Heart right ventricle (tissue), 16 donors: ENCODE results near the gene ARPC4. TPM values are rescaled to one million over a fixed set of nuclear protein-coding genes. Genes with fewer than 3 reads are reported as not detected.

ENCODE experiments used
- ATAC-seq, 8 donors: fragments of 200-7000 bp; cut with Tn5 transposase; one replicate each; pipeline ENCODE4 v1.9.1; 2020; ENCODE audit warnings: mild to moderate bottlenecking in 8 of 8, moderate library complexity in 8 of 8, moderate number of reproducible peaks in 1 of 8
- DNase-seq, 2 donors: peaks; one replicate each; pipeline ENCODE4 v3.0.0-alpha.2; 2020
- H3K27ac ChIP-seq, 10 donors: fragments of 200-600 bp; sonication (generic) in 2 of 10; one replicate each; pipeline versions ENCODE4 v1.5.0 to v1.8.0; 2020 to 2022; ENCODE audit warnings: mild to moderate bottlenecking in 3 of 10
- H3K27me3 ChIP-seq, 7 donors: fragments of 200-600 bp; one replicate each; pipeline ENCODE4 v1.8.0; 2021 to 2022; ENCODE audit warnings: mild to moderate bottlenecking in 2 of 7
- H3K36me3 ChIP-seq, 9 donors: fragments of 200-600 bp; sonication (generic) in 1 of 9; one replicate each; pipeline versions ENCODE4 v1.5.0 to v1.8.0; 2020 to 2022; ENCODE audit warnings: mild to moderate bottlenecking in 2 of 9
- H3K4me1 ChIP-seq, 9 donors: fragments of 200-600 bp; sonication (generic) in 1 of 9; one replicate each; pipeline versions ENCODE4 v1.5.0 to v1.8.0; 2020 to 2022; ENCODE audit warnings: mild to moderate bottlenecking in 4 of 9
- H3K4me3 ChIP-seq, 10 donors: fragments of 200-600 bp; sonication (generic) in 2 of 10; one replicate each; pipeline versions ENCODE4 v1.5.0 to v1.8.0; 2020 to 2022; ENCODE audit warnings: mild to moderate bottlenecking in 7 of 10, moderate library complexity in 2 of 10
- H3K9me3 ChIP-seq, 11 donors: fragments of 200-600 bp in 10 of 11; sonication (generic) in 2 of 11; one replicate each; pipeline versions ENCODE4 v1.5.0 to v1.8.0; 2013 to 2022; ENCODE audit warnings: mild to moderate bottlenecking in 2 of 11, control low read depth in 1 of 11, moderate library complexity in 1 of 11
- WGBS, 2 donors: extraction: QIAGEN DNeasy Blood & Tissue Kit; methylation state at CpG; one replicate each; pipeline ENCODE4 v1.1.7; 2013; ENCODE audit warnings: inconsistent platforms in 1 of 2; 5-methylcytosine and 5-hydroxymethylcytosine counted together
- intact Hi-C, 10 donors: fragments of 100-400 bp; cut with DNase I; formaldehyde crosslinking; loops; one replicate each; pipeline versions ENCODE4 v1.11.1 to v1.14.2; 2022
- polyA plus RNA-seq, 2 donors: library from polyadenylated mRNA; stranded (reverse); fragments of 200-250 nt; gene quantifications; one replicate each; pipeline ENCODE4 v1.2.3, GENCODE V29; 2013
- total RNA-seq, 10 donors: library from RNA; stranded (reverse); fragmentation: NEBNext Ultra II Directional in 3 of 10; extraction: Animal tissue kit (Norgen Biotek cat#: 25700) in 3 of 10; gene quantifications; one replicate each; pipeline versions ENCODE4 v1.2.1 to v1.2.4, GENCODE V29; 2021 to 2023
- TF ChIP-seq, protein P1 (sequence below), 9 donors: fragments of 200-600 bp; sonication (generic) in 2 of 9; IDR thresholded peaks; one replicate each; pipeline versions ENCODE4 v1.5.0 to v1.8.0; 2021 to 2022; ENCODE audit warnings: antibody characterized with exemption in 9 of 9, mild to moderate bottlenecking in 5 of 9, moderate library complexity in 1 of 9
- donor health status: Arrhythmogenic right ventricular cardiomyopathy.
- donor health status: ischemic (EF 13 %, LVEDD 7.1; RV severe dilation, severe dysfunction).
- donor health status: healthy with polysubstance abuse.
- donor health status: DM: no; HTN: yes; CAD: no.
- donor health status: DM: no; HTN: no; CAD: no.
- donor health status: ischemic (EF 25% LVEDD 6.9; RV normal size, moderate dysfunction).
- donor health status: ischemic (EF 25% LVEDD 5.7; RV mildly dilated, moderate dysfunction).
- donor health status: healthy.
- donor health status: DM: yes; HTN: yes; CAD: no.
- donor health status: Ischemic cardiomyopathy.
- donor health status: ischemic (EF 35%, LVEDD 5.7; RV mildly dilated, moderate dysfunction).
- donor health status: nonischemic (EF 11% LVEDD 7.7; RV severe dilation, severe dysfunction).
- donor health status: DM: yes; HTN: yes; CAD: no.
- donor health status: PGD.
- donor health status: ischemic (EF 29% LVEDD 5.4; RV normal size, mild dysfunction).
- donor health status: nonischemic (EF 23%, LVEDD 6.1; RV moderate dilation, normal function).

The ARPC4 gene
- total and polyA plus RNA-seq, 12 donors, result 27.9 to 111 (median 55.0) TPM

- Histone ChIP-seq H3K27ac (peak overlapping the region in 1 of 10 donors; percentile 90), H3K36me3 (peaks cover 0 to 71% (median 34%) of the 10 kb centered on the region in 9 donors), H3K4me3 (no peak overlapping the region), H3K4me1 (peaks cover 0 to 67% (median 0%) of the 10 kb centered on the region in 9 donors), H3K9me3 (no peaks in the 10 kb centered on the region), H3K27me3 (no peaks in the 10 kb centered on the region)
- 86 to 91% methylated on average over 1 of the region's 1 CpG for WGBS, 2 donors
- ATAC-seq (no peak), DNase-seq (no peak)
- TF ChIP-seq, protein P1, sequence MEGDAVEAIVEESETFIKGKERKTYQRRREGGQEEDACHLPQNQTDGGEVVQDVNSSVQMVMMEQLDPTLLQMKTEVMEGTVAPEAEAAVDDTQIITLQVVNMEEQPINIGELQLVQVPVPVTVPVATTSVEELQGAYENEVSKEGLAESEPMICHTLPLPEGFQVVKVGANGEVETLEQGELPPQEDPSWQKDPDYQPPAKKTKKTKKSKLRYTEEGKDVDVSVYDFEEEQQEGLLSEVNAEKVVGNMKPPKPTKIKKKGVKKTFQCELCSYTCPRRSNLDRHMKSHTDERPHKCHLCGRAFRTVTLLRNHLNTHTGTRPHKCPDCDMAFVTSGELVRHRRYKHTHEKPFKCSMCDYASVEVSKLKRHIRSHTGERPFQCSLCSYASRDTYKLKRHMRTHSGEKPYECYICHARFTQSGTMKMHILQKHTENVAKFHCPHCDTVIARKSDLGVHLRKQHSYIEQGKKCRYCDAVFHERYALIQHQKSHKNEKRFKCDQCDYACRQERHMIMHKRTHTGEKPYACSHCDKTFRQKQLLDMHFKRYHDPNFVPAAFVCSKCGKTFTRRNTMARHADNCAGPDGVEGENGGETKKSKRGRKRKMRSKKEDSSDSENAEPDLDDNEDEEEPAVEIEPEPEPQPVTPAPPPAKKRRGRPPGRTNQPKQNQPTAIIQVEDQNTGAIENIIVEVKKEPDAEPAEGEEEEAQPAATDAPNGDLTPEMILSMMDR (IDR thresholded peaks at IDR 0.05), result no peak
- intact Hi-C loops, result no loop called here
Measured at GRCh38 chr3:9781551-9781950, 11.3 kb upstream of the ARPC4 start.

DNA sequence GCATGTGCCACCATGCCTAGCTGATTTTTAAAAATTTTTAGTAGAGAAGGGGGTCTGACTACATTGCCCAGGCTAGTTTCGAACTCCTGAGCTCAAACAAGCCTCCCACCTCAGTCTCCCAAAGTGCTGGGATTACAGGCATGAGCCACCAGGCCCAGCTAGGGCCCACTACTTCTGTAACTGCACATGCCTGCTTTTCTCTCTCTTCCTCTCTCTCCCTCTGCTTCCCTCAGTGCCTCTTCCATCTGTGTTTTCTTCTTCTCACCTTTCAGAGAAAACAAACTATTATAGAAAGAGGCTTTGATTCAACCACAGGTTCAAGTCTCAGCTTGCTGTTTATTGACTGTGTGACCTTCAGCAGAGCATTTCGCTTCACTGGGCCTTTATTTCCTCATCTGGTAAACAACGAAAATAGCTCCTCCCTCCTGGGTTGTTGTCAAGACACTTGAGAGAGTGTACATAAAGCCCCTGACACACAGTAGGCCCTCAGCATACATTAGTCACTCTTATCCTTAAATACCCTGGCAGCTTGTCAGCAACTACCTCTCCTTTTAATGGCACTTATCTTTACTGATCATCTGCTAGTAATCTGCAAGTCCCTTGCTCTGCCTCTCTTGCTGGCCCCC, 10.8 kb upstream of the ARPC4 start:
- DNase-seq, result no peak
- intact Hi-C loops, result no loop called here
- TF ChIP-seq, protein P1 (IDR thresholded peaks at IDR 0.05), result no peak
- Histone ChIP-seq H3K9me3 (no peaks in the 10 kb centered on the region), H3K4me3 (no peak overlapping the region), H3K36me3 (peaks cover 0 to 77% (median 34%) of the 10 kb centered on the region in 9 donors), H3K27ac (peak overlapping the region in 1 of 10 donors; percentile 90), H3K27me3 (no peaks in the 10 kb centered on the region), H3K4me1 (peaks cover 0 to 63% (median 0%) of the 10 kb centered on the region in 9 donors)
- no peak for ATAC-seq
- WGBS, 2 donors, result 75 to 86% methylated on average over 3 of the region's 3 CpGs

DNA sequence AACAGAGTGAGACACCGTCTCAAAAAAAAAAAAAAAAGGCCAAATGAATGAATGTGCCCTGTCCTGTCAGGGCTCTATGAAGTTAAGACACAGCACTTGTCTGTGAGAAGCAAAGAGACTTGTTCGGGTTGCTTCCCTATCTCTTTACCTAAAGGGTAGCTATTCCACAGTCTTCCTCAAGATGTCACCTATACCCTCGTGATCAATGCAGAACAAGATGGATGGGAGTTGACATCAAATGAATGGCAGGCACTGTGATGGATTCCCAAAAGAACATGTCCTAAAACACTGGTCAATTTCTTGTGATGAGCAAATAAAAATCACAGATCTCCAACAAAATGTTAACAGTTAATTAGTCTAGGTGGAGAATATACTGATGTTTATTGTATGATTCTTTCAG, 10.1 kb upstream of the ARPC4 start:
- no peaks in the 10 kb centered on the region for H3K9me3 ChIP-seq
- peaks cover 0 to 56% (median 0%) of the 10 kb centered on the region in 9 donors for H3K4me1 ChIP-seq
- TF ChIP-seq, protein P1 (IDR thresholded peaks at IDR 0.05), result peak in 3 of 9 donors; percentile 13 to 28 (median 16)
- no peaks in the 10 kb centered on the region for H3K27me3 ChIP-seq
- no peak overlapping the region for H3K4me3 ChIP-seq
- intact Hi-C loops, result no loop called here
- peak overlapping the region in 1 of 10 donors; percentile 90 for H3K27ac ChIP-seq
- 48 to 68% methylated on average over 3 of the region's 3 CpGs for WGBS, 2 donors
- H3K36me3 ChIP-seq, result peaks cover 0 to 83% (median 34%) of the 10 kb centered on the region in 9 donors
- DNase-seq (no peak), ATAC-seq (no peak)

GRCh38 chr3:9783954-9784353, 8.9 kb upstream of the ARPC4 start:
- H3K4me1 ChIP-seq, result peaks cover 0 to 44% (median 0%) of the 10 kb centered on the region in 9 donors
- DNase-seq (no peak), ATAC-seq (no peak)
- peaks cover 0 to 94% (median 36%) of the 10 kb centered on the region in 9 donors for H3K36me3 ChIP-seq
- TF ChIP-seq, protein P1 (IDR thresholded peaks at IDR 0.05), result no peak
- 89 to 90% methylated on average over 14 of the region's 14 CpGs for WGBS, 2 donors
- H3K9me3 ChIP-seq, result no peaks in the 10 kb centered on the region
- no peaks in the 10 kb centered on the region for H3K27me3 ChIP-seq
- no peak overlapping the region for H3K4me3 ChIP-seq
- no peak overlapping the region for H3K27ac ChIP-seq
- intact Hi-C loops, result no loop called here
